GM18517 (cell line): ENCODE measurements around the gene SVOP.

ENCODE experiments used
- ATAC-seq: cut with Tn5 transposase; IDR thresholded peaks from one replicate; pipeline ENCODE4 v1.9.1; 2021; ENCODE audit warnings: mild to moderate bottlenecking, moderate library complexity; ENCODE audit not compliant: unreplicated experiment

SVOP gene

DNA sequence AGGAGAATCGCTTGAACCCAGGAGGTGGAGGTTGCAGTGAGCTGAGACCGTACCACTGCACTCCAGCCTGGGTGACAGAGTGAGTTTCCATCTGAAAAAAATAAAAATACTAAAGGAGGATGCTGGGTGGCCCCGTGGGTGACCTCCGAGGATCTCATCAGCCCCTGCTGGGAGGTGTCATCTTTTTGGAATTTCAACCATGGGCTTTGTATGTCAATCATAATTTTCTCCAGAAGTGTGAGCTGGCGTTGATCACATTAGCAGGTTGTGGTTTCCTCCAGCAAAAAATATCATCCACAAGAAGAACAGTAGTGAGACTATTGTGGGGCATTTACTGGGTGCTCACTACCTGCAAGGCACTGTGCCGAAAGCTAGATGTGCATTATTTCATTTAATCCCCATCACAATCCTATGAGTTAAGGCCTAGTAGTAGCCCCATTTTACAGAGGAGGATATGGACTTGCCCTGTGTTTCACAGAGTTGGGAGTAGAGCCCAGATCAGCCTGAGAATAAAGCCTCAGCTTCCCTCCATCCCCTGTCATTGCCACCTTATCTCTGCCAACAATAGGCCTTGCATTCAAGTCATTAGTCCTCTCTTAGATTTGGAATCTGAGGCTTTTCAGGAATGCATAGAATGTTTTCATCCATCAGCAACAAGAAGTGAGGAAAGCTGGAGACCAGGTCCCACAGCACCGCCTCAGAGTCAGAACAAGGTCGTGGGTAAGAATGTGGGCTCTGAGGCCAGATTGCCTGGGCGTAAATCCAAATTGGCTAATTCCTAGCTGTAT is 39.8 kb downstream of the SVOP start:
- no peak for ATAC-seq

DNA sequence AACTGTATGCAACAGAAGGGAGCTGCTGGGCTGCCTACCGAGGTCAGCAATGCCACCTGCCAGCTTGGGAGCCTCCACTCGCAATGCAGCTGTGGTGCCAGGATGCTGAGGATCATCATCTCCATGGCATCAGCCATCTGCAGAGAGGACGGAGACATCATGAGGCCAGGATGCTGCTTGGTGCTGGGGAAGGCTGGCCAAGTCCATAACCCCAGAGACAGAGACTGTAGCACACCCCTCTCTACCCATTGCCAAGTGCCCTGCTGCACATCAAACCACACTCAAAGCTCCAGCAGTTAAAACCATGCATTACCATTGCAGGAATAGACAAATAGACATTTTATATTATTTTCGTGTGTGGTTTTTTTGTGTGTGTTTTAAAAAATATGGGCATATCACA is 43.5 kb downstream of the SVOP start:
- ATAC-seq: no peak

DNA sequence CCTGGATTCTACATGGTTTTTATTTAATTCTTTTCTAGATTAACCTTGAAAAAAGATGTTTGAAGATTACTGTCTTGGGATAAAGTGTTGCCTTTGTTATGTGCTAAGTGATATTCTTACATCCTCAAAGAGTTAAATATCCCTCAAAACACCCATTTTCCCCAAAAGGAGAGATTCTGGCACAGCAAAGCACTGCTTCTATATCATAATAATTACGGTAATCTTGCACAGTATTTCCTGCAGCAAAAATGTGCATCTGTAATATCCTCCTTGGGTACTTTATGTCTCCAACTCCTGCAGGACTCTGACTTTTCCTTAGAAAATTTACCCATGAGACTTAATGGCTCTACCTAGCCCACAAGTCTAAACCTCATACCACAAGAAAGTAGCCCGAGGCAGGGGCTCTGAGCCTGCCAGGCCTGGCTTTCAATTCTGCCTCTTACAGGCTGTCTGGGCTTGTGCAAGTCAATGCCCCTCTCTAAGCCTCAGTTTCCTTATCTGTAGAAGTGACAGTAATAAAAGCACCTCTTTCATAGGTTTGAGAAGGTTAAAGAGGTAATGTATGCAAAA is 45.8 kb downstream of the SVOP start:
- no peak for ATAC-seq

DNA sequence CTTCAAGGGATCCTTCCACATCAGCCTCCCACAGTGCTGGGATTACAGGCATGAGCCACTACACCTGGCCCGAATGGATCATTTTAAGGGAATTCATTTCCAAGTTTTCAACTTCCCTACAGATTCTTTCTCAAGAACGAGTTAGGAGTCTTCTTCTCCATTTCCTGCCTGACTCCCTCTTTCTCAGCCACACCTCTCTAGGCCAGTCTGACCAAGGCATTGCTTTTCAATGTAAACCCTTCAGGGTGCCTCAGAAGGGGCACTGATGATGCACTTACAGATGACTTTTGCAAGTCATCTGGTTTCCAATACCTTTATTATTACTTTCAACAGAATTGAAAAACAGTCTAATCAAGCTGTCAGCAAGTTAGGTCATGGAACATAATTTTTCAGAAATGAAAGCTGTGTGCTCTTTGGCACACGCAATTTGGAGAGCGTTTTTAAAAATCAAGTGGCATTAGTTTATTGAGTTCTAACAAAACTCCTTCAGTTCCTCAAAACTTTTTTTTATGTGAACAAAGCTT is 47.2 kb downstream of the SVOP start:
- ATAC-seq: no peak

DNA sequence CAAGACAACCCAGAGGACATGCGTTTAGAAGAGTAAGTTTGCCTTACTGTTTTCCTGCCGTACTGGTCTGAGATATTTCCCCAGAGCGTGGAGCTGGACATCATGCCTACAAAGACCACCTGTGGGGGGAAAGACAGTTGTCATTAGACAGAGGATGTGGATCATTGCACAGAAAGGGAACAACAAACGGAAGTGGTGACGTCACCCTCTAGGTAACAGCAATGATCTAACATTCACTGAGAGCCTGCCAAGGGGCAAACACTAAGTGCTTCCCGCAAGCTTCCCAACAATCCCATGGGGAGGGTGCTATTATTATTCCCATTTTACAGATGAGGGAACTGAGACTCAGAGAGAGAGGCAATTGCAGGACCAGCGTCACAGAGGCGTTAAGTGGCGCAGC is 48.5 kb downstream of the SVOP start:
- no peak for ATAC-seq

DNA sequence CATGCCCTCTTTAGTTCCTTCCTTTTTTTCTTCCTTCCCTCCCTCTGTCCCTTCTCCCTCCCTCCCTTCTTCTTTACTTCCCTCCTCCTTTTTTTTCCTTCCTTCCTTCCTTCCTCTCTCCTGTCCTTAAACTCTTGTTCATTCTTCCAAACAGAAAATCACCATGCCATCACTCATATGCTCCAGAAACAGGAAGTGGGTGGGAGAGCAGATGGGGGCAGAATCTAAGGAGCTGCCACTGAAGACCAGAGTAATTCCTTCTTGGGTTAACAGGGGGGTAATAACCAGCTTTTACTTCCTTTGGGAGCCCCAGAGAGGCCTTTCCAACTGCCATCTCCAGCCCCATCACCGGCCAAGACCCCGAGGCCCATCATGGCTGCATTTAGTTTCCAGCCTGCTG is 51.2 kb downstream of the SVOP start:
- no peak for ATAC-seq

DNA sequence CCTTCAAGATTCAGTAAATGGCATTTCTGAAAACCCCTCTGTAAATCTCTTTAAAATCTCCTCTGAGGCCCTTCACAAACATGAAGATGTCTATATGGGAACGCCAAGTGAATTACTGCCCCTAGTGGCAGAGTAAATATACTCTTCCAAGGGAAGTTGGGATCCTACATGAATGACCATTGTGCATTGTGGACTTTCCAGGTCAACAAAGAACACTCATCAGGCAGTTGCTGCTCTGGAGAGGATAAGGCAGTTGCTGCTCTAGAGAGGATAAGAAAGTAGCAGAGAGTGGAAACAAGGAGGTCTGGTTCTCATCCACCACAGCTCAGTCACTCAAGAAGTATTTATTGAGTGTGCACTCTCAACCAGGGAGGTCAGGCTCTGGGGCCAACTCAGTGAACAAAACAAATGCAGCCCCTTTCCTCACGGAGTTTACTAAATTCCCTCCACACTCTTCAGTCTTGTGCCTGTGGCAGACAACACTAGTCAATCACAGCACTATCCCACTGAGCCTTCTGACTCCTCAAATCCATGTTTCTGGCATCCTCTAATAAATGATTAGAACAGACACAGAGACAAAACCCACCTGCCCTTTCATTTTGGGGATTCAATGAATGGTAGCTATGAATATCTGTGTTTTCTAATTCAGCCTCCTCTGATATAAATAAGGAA is 52.9 kb downstream of the SVOP start:
- no peak for ATAC-seq

DNA sequence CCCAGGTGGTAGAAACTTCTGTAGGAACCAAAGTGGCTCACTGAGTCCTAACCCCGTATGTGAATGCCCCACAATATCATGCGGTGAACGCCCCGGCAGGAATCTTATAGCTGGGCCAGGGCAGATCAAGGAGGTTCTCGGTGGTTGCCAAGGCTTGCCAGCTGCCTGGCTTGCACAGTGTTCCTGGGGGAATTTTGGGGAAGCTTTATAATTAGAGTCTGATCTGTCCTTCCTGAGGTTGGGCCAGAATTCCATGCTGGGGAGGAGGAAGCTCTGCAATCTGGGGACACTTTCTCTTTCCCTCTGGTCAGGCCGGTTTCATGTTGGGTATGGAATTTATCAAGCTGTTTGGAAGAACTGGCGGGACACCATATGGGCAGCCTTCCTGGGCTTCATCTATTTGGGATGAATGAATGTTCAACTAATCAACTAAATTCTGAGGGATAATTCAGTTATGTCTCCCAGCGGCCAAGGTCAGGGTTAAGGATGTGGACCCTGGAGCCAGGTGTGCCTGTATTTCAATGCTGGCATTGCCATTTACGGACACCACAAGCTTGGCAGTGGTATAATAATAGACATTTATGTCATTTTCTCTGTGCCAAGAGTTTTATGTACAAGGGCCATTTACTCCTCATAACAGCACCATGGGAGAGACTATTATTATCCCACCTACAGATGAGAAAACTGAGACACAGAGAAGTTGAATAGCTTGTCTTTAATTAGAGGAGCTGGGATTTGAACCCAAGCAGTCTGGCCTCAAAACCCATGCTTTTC is 54.3 kb downstream of the SVOP start:
- no peak for ATAC-seq

DNA sequence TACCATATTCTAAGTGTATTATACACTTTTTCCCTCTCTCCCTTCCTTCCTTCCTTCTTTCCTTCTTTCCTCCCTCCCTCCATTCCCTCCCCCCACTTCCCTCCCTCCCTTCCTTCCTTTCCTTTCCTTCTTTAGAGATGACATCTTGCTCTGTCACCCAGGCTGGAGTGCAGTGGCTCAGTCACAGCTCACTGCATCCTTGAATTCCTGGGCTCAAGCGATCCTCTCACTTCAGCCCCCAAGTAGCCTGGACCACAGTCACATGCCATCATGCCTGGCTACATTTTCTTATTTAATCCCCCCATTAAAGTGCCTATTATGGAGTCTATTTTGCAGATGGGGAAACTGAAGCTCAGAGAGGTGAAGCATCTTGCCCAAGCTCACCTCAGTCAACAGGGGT is 55.0 kb downstream of the SVOP start:
- ATAC-seq: no peak

DNA sequence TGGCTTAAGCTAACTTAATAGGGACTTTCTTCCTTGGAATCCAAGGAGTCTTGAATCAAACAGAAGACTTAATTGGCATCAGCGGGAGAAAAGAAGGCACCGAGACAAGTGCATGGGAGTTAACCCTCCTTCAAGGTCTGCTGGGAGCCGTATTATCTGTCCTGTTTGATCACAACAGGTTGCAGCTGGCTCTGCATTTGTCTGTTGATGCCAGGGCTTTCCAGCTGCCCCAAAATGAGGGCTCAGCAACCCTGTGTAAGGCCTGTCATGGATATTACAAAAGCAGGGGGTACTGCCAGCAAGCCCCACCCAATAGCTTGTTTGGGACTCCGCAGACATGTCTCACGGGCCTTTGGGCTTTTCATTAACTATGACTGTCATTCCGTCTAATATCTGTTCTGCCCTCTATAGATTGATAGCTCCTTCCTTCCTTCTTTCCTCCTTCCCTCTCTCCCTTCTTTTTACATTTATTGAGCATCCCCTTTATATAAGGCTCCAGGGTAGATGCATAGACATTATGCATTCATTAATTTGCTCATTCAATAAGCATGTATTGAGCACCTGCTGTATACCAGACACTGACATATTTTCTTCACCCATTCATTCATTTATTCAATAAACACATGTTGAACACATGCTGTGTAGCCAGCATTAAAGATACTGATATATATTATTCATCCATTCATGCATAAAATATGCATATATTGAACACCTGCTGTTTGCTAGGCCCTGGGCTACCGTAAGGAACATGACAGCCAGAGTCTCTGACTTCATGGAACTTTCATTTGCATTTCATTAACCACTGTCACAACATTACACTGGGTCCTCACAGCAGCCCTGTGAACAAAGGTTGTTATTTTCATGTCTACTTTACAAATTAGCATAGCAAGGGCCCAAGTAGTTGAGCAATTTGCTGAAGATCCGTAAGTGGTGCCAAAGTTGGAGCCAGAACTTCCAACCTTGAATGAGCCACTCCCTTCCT is 56.2 kb downstream of the SVOP start:
- ATAC-seq: no peak

DNA sequence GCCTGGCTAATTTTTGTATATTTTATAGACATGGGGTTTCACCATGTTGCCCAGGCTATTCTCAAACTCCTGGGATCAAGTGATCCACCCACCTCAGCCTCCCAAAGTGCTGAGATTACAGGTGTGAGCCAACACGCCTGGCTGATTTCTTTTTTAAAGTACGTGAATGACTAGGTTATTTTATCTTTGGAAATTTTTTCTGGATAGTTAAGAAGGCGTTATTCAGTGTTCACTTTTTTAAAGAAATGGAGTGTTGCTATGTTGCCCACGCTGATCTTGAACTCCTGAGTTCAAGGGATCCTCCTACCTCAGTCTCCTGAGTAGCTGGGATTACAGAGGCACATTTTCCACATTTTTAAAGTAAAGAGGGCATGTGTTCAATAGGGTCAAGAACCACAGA is 58.6 kb downstream of the SVOP start:
- no peak for ATAC-seq

DNA sequence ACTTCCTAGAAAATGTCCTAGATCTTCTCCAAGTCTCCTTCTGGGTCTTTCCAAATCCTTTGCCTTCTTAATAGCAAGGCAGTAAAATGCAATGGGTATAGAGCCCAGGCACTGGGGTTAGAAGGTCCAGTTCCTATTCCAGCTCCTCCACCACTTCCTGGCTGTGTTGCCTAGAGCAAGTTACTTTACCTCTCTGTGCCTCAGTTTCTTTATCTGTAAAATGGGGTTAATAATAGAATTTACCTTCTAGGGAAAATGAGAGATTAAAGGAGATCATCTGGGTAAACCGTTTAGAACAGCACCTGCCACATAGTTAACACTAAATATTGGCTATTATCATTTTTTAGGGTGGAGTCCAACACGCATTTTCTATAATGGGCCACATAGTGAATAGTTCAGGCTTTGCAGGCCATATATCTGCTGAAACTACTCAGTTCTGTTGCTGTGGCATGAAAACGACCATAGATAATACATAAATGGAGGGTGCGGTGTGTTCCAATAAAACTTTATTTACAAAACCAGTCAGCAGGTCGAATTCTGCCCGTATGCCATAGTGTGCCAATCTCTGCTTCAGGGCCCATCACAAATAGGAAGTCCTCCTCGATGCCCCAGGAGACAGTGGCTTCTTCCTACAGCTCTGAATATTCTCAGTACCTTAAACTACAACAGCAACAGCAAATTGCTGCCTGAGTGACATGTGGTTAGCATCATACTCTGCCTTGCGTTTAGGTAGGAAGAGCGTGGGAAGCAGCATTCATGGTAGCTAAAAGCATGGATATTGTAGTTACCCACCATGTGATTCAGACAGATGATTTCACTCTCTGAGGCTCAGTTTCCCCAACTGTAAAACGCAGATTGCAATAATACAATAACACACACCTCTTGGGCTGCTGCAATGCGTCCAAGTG is 60.9 kb downstream of the SVOP start:
- ATAC-seq: no peak

DNA sequence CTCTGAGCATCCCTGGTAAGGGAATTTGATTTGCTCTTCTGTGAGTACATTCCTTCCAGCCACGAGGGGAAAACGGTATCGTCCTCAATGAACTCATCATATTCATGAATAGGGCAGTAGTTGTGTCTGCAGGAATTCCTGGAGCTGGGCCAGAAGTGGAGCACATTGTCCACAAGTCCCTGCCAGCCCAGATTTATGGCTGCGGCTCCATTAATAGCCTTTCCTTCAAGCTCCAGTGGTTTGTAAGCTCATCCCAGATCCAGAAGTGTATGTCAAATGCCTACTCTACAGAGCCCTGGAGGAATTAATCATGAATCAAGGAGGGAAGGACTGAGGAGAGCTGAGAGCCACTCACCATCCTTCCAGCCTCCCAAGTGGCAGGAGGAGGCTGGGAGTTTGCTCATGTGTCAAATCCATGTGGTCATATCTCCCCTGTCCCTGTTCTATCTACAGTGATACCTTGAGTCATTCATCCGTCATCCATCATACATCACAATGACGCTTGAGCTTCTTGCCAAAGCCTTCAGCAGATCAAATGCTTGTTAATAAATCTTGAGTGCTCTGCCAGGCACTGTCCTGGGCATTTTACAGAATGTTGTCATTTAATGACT is 65.5 kb downstream of the SVOP start:
- no peak for ATAC-seq

DNA sequence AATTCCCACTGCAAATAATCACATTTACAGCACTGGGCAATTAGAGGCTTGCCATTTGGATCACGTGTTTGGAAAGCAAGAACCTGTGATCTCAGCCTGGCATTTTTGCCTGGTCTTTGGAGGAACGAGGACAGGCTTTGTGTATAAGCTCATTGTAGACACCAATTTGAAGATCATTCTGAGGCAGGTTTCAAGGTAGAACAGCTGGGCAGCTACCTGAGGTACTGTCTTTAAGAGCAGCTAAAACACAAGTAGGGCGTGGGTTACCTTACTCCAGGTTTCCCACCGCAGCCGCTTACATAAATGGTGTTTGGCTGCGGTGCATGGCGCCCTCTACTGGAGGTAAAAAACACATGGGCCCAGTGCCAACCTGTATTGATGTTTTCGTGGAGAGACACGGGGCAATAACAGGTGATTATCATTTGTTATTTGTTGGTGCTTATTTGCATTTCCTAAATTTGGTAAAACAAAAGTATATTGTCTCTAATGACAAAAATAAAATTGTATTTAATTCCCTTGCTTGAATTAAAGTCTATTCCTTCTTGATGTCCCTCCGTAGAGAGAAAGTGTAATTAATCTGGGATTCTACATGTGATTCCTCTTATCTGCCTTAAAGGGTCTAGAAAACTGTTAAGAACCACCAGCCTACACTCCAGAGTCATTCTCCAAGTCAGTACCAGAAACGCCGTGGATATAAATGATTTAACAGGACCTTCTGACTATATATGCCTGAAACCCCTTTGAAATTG is 69.7 kb downstream of the SVOP start:
- no peak for ATAC-seq

DNA sequence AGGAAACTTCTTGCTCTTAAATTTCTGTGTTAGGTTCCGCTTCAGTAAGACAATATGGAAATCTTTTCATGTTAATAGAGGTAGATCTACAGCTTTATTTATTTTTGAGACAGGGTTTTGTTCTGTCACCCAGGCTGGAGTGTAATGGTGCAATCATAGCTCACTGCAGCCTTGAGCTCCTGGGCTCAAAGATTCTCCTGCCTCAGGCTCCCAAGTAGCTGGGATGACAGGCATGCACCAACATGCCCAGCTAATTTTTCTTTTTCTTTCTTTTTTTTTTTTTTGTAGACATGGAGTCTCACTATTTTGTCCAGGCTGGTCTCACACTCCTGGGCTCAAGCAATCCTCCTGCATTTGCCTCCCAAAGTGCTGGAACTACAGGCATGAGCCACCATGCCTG is 70.9 kb downstream of the SVOP start:
- ATAC-seq: no peak

DNA sequence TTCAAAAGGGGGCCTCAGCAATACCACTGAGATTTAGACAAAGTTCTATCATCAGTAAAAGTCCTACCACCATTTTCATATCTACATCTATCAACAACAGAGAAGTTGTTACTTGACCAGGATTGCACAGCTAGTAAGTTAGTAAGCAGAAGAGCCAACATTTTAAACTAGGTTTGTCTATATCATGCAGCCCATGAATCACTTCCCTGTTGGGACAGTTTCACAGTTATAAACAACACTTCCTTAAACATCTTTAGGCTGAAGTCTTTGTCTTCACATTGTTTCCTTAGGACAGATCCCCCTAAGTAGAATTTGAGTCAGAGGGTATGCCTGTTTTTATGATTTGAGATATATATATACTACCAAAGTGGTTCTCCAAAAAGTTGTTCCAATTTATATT is 72.5 kb downstream of the SVOP start:
- ATAC-seq: no peak

DNA sequence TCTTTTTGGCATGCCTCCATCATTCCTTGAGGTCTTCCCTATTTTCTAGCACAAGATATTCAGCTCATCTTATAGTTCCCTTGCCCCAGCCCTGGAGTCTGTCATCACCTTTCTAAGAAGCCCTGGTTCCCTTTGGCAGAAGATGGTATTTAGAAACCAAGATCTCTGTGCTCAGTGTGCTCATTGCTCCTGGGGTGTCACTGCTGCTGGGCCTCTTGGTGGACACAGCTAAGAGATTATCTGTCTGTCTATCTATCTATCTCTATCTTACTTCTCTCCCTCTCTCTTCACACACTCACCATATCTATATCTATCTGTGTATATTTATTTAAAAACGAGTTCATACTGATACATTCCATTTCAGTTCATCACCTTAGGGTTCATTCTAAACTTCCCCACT is 73.8 kb downstream of the SVOP start:
- no peak for ATAC-seq

DNA sequence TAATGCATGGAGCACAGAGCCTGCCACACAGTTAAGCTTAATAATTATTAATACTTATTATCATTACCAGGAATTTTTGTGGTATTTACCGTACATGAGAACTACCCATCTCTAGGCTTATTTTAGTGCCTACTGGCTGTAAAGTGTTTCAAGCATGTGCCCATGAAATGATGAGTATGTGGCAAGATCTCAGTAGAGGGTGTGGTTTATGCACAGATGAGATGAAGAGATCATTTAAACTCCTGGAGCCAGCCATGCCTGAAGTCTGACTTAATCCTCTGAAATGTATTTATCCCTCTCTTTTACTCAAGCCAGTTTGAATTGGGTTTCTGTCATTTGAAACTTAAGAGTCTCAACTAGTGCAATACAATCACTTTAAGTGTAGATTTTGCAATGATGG is 80.7 kb downstream of the SVOP start:
- ATAC-seq: no peak
